ENCODE measurements around the gene DNAH3.
"Not testable (repeated sequence)": the region's sequence is repeated elsewhere in the genome, so short reads cannot be mapped to it uniquely, and the experiment has no call there.

DNA sequence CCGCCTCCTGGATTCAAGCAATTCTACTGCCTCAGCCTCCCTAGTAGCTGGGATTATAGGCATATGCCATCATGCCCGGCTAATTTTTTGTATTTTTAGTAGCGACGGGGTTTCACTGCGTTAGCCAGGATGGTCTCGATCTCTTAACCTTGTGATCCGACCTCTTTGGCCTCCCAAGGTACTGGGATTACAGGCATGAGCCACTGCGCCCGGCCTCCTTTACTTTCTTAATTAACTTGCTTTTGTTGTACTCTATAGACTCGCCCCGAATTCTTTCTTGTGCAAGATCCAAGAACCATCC lies 205.1 kb downstream of the DNAH3 start:
- not testable (repeated sequence) for TF ChIP-seq SUZ12 (IDR thresholded peaks at IDR 0.05; ENCODE audit: extremely low read depth, insufficient read depth, insufficient read length); ZNF274 (IDR thresholded peaks at IDR 0.05; ENCODE audit: low read depth, low read length)

Data from NT2/D1 (cell line).